SK-N-SH (cell line): Measurements from ENCODE around the gene CTF1.

Experiments used
- EP300 ChIP-seq, 2 experiments: IDR thresholded peaks; 2 replicates each; pipeline versions ENCODE4 v1.4.0 to v1.6.1; 2012; ENCODE audit warnings: borderline replicate concordance in 1 of 2, low read depth in 1 of 2, low read length in 1 of 2
- POLR2AphosphoS5 ChIP-seq: IDR thresholded peaks from 2 replicates; pipeline ENCODE4 v1.6.1; 2012; ENCODE audit warnings: low read depth, low read length
- RAD21 ChIP-seq: IDR thresholded peaks from 2 replicates; pipeline ENCODE4 v1.6.1; 2012; ENCODE audit warnings: mild to moderate bottlenecking, low read length
- TAF1 ChIP-seq: IDR thresholded peaks from 2 replicates; pipeline ENCODE4 v1.6.1; 2012; ENCODE audit warnings: low read depth, mild to moderate bottlenecking, low read length, moderate library complexity, borderline replicate concordance
- TF ChIP-seq, protein P1 (sequence below): fragments of 200-600 bp; sonication (generic); IDR thresholded peaks from 2 replicates; pipeline ENCODE4 v1.6.1; 2017; ENCODE audit warnings: antibody characterized with exemption, mild to moderate bottlenecking, moderate library complexity
- TF ChIP-seq, protein P2 (sequence below): IDR thresholded peaks from 2 replicates; pipeline ENCODE4 v1.6.1; 2012; ENCODE audit warnings: mild to moderate bottlenecking, low read depth, low read length, moderate library complexity

DNA sequence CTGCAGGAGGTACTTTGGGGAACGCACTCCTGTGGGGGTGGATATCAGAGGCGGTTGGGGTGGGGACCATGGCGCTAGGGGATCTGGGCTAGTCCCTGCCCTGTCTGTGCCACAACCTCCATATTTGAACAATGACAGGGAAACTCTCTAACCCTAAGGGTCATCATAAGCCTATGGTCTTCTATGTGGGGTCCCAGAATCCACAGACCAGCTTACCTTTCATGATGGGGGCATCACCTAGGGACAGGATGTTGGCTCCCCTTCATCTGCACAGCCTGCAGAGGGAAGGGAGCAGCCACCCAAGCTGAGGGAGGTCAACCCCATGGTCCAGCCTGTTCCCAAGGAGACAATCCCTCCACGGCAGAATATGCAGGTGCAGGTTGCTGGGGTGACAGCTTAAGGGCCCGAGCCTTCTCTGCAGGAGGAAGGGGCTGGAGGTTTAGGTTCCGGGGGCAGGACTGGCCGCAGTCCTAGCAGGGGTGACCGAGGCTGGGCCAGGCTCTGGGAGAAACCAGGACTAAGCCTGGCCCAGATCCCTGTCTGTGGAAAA lies 54.2 kb downstream of the CTF1 start:
- no peak for TF ChIP-seq POLR2AphosphoS5
- TF ChIP-seq EP300 (IDR thresholded peaks at IDR 0.05; ENCODE audit: borderline replicate concordance in 1 of 2, low read depth in 1 of 2, low read length in 1 of 2): no peak
- TF ChIP-seq RAD21: no peak
- TF ChIP-seq, protein P1, sequence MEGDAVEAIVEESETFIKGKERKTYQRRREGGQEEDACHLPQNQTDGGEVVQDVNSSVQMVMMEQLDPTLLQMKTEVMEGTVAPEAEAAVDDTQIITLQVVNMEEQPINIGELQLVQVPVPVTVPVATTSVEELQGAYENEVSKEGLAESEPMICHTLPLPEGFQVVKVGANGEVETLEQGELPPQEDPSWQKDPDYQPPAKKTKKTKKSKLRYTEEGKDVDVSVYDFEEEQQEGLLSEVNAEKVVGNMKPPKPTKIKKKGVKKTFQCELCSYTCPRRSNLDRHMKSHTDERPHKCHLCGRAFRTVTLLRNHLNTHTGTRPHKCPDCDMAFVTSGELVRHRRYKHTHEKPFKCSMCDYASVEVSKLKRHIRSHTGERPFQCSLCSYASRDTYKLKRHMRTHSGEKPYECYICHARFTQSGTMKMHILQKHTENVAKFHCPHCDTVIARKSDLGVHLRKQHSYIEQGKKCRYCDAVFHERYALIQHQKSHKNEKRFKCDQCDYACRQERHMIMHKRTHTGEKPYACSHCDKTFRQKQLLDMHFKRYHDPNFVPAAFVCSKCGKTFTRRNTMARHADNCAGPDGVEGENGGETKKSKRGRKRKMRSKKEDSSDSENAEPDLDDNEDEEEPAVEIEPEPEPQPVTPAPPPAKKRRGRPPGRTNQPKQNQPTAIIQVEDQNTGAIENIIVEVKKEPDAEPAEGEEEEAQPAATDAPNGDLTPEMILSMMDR: no peak
- TF ChIP-seq TAF1: no peak
- TF ChIP-seq, protein P2, sequence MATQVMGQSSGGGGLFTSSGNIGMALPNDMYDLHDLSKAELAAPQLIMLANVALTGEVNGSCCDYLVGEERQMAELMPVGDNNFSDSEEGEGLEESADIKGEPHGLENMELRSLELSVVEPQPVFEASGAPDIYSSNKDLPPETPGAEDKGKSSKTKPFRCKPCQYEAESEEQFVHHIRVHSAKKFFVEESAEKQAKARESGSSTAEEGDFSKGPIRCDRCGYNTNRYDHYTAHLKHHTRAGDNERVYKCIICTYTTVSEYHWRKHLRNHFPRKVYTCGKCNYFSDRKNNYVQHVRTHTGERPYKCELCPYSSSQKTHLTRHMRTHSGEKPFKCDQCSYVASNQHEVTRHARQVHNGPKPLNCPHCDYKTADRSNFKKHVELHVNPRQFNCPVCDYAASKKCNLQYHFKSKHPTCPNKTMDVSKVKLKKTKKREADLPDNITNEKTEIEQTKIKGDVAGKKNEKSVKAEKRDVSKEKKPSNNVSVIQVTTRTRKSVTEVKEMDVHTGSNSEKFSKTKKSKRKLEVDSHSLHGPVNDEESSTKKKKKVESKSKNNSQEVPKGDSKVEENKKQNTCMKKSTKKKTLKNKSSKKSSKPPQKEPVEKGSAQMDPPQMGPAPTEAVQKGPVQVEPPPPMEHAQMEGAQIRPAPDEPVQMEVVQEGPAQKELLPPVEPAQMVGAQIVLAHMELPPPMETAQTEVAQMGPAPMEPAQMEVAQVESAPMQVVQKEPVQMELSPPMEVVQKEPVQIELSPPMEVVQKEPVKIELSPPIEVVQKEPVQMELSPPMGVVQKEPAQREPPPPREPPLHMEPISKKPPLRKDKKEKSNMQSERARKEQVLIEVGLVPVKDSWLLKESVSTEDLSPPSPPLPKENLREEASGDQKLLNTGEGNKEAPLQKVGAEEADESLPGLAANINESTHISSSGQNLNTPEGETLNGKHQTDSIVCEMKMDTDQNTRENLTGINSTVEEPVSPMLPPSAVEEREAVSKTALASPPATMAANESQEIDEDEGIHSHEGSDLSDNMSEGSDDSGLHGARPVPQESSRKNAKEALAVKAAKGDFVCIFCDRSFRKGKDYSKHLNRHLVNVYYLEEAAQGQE: no peak
